GM23338 (cell line): Measurements from ENCODE around the gene TRPM3. TPM values are rescaled to one million over a fixed set of nuclear protein-coding genes. Genes with fewer than 3 reads are reported as not detected.
A peak's percentile ranks its signal among the peaks of the same experiment; 100 is the strongest.

ENCODE experiments used
- ATAC-seq: fragments of 200-7000 bp; cut with Tn5 transposase; 3 replicates; pipeline ENCODE4 v1.9.1; 2020
- DNase-seq: peaks from one replicate; pipeline ENCODE4 v3.0.0-alpha.2; 2015; ENCODE audit warnings: low spot score
- H2AFZ ChIP-seq: fragments of 200-600 bp; sonication (generic); 2 replicates; pipeline ENCODE4 v1.8.0; 2016; ENCODE audit warnings: antibody characterized with exemption, mild to moderate bottlenecking, moderate library complexity
- H3F3A ChIP-seq: fragments of 200-600 bp; sonication (generic); replicated peaks from 2 replicates; pipeline ENCODE4 v1.8.0; 2017; ENCODE audit warnings: antibody characterized with exemption, mixed run types, low read depth
- H3K27ac ChIP-seq: fragments of 200-600 bp; sonication (generic); 2 replicates; pipeline ENCODE4 v1.6.1; 2016; ENCODE audit warnings: low read depth
- H3K27me3 ChIP-seq: fragments of 200-600 bp; sonication (generic); 2 replicates; pipeline ENCODE4 v1.8.0; 2016; ENCODE audit warnings: mild to moderate bottlenecking, mixed run types, moderate library complexity; ENCODE audit not compliant: insufficient read depth
- H3K36me3 ChIP-seq: fragments of 200-600 bp; sonication (generic); 2 replicates; pipeline ENCODE4 v1.8.0; 2016; ENCODE audit warnings: mild to moderate bottlenecking; ENCODE audit not compliant: insufficient read depth
- H3K4me1 ChIP-seq: fragments of 200-600 bp; sonication (generic); 2 replicates; pipeline ENCODE4 v1.8.0; 2016; ENCODE audit warnings: mild to moderate bottlenecking, moderate library complexity; ENCODE audit not compliant: insufficient read depth
- H3K4me2 ChIP-seq: fragments of 200-600 bp; sonication (generic); 2 replicates; pipeline ENCODE4 v1.7.1; 2017; ENCODE audit warnings: mixed run types
- H3K4me3 ChIP-seq: fragments of 200-600 bp; sonication (generic); 2 replicates; pipeline ENCODE4 v1.6.1; 2016; ENCODE audit warnings: mixed run types
- H3K79me2 ChIP-seq: fragments of 200-600 bp; sonication (generic); replicated peaks from 2 replicates; pipeline ENCODE4 v1.8.0; 2017; ENCODE audit warnings: mild to moderate bottlenecking; ENCODE audit not compliant: insufficient read depth
- H3K9me2 ChIP-seq: fragments of 200-600 bp; sonication (generic); 2 replicates; pipeline ENCODE4 v1.8.0; 2017; ENCODE audit not compliant: insufficient read depth
- H4K20me1 ChIP-seq: fragments of 200-600 bp; sonication (generic); replicated peaks from 2 replicates; pipeline ENCODE4 v1.8.0; 2017; ENCODE audit warnings: mild to moderate bottlenecking; ENCODE audit not compliant: insufficient read depth
- H3K27ac Mint-ChIP-seq: 2 replicates; pipeline ENCODE4 v1.8.0; 2020; ENCODE audit warnings: inconsistent platforms, mild to moderate bottlenecking, moderate library complexity, mixed read lengths
- H3K27me3 Mint-ChIP-seq: 3 replicates; pipeline ENCODE4 v1.8.0; 2022; ENCODE audit warnings: low read depth, mild to moderate bottlenecking, moderate library complexity, mixed read lengths, inconsistent platforms; ENCODE audit not compliant: insufficient read depth, poor library complexity
- H3K36me3 Mint-ChIP-seq: 3 replicates; pipeline ENCODE4 v1.8.0; 2021; ENCODE audit warnings: low read depth, mild to moderate bottlenecking, inconsistent platforms, moderate library complexity, mixed read lengths
- H3K4me1 Mint-ChIP-seq: 3 replicates; pipeline ENCODE4 v1.8.0; 2020; ENCODE audit warnings: mild to moderate bottlenecking, inconsistent platforms, mixed read lengths
- H3K4me3 Mint-ChIP-seq: 3 replicates; pipeline ENCODE4 v1.8.0; 2021; ENCODE audit warnings: moderate library complexity, mild to moderate bottlenecking, inconsistent platforms, mixed read lengths
- H3K9me3 Mint-ChIP-seq: 3 replicates; pipeline ENCODE4 v1.8.0; 2020; ENCODE audit warnings: moderate library complexity, mild to moderate bottlenecking, inconsistent platforms, mixed read lengths
- CREB1 ChIP-seq: fragments of 250-450 bp; sonication (Bioruptor Pico); IDR thresholded peaks from 2 replicates; pipeline ENCODE4 v1.5.0; 2020; ENCODE audit warnings: low read depth, mild to moderate bottlenecking, moderate library complexity
- CTCF ChIP-seq, 2 experiments: fragments of 200-600 bp in 1 of 2; sonication (generic) in 1 of 2; conservative IDR thresholded peaks; 2 replicates each; pipeline versions ENCODE4 v1.5.1 to v1.6.1; 2016 to 2017; ENCODE audit warnings: antibody characterized with exemption in 2 of 2, low read depth in 2 of 2, mild to moderate bottlenecking in 2 of 2, moderate library complexity in 1 of 2
- ETS1 ChIP-seq: IDR thresholded peaks from 2 replicates; pipeline ENCODE4 v1.6.1; 2016; ENCODE audit warnings: antibody characterized with exemption
- EZH2 ChIP-seq: fragments of 200-600 bp; sonication (generic); IDR thresholded peaks from one replicate; pipeline ENCODE4 v1.8.0; 2017; ENCODE audit warnings: antibody characterized with exemption, mild to moderate bottlenecking, low read depth; ENCODE audit not compliant: unreplicated experiment
- EZH2phosphoT487 ChIP-seq: fragments of 200-600 bp; sonication (generic); IDR thresholded peaks from one replicate; pipeline ENCODE4 v1.8.1; 2018; ENCODE audit warnings: antibody characterized with exemption; ENCODE audit not compliant: unreplicated experiment
- JUNB ChIP-seq: IDR thresholded peaks from one replicate; pipeline ENCODE4 v1.6.1; 2016; ENCODE audit warnings: antibody characterized with exemption; ENCODE audit not compliant: unreplicated experiment
- NANOG ChIP-seq: IDR thresholded peaks from 2 replicates; pipeline ENCODE4 v1.6.1; 2016; ENCODE audit warnings: antibody characterized with exemption, borderline replicate concordance
- POLR2AphosphoS5 ChIP-seq: IDR thresholded peaks from 2 replicates; pipeline ENCODE4 v1.6.1; 2016; ENCODE audit warnings: antibody characterized with exemption, low read depth
- STAT1 ChIP-seq: IDR thresholded peaks from one replicate; pipeline ENCODE4 v1.6.1; 2016; ENCODE audit warnings: antibody characterized with exemption; ENCODE audit not compliant: unreplicated experiment
- ZNF114 ChIP-seq: fragments of 250-450 bp; sonication (Bioruptor Pico); IDR thresholded peaks from 2 replicates; pipeline ENCODE4 v1.5.0; 2020; ENCODE audit warnings: mild to moderate bottlenecking, moderate library complexity
- ZNF331 ChIP-seq: fragments of 250-450 bp; sonication (Bioruptor Pico); IDR thresholded peaks from 2 replicates; pipeline ENCODE4 v1.5.0; 2020; ENCODE audit warnings: low read depth, mild to moderate bottlenecking, moderate library complexity
- ZNF462 ChIP-seq: fragments of 250-450 bp; sonication (Bioruptor Pico); IDR thresholded peaks from 2 replicates; pipeline ENCODE4 v1.5.0; 2020; ENCODE audit warnings: mild to moderate bottlenecking, moderate library complexity
- polyA plus RNA-seq: library from polyadenylated mRNA; unstranded; fragments of >200 nt; fragmentation: Nextera tagmentation; extraction: Ambion mirVana; gene quantifications from 2 replicates; pipeline ENCODE4 v1.2.1, GENCODE V29; 2016
- total RNA-seq: library from RNA; depleted of rRNA; stranded (reverse); fragments of >200 nt; shearing (Covaris generic); gene quantifications from 2 replicates; pipeline ENCODE4 v1.2.3, GENCODE V29; 2014

The TRPM3 gene
- total and polyA plus RNA-seq, 2 experiments from 2014 or later = 2.8 to 8.2 TPM

GRCh38 chr9:70539001-70539400, 582.4 kb downstream of the TRPM3 start:
- Histone ChIP-seq H3K79me2 (no peaks in the 10 kb centered on the region), H3K9me2 (peaks cover 9% of the 10 kb centered on the region; the same call in 1 of the 2 replicates), H3K27ac (no peak overlapping the region), H3K27me3 (no peaks in the 10 kb centered on the region), H3K4me2 (no peak overlapping the region), H4K20me1 (no peaks in the 10 kb centered on the region), H3K4me3 (no peak overlapping the region), H2AFZ (no peak overlapping the region), H3K4me1 (no peaks in the 10 kb centered on the region), H3K36me3 (no peaks in the 10 kb centered on the region), H3F3A (no peaks in the 10 kb centered on the region)
- Mint-ChIP-seq H3K4me3 (no peak overlapping the region), H3K4me1 (peaks cover 8% of the 10 kb centered on the region; the same call in 2 of the 3 replicates), H3K36me3 (no peaks in the 10 kb centered on the region), H3K9me3 (no peaks in the 10 kb centered on the region), H3K27me3 (peaks cover 1% of the 10 kb centered on the region), H3K27ac (peak overlapping the region; percentile 30; the same call in 1 of the 2 replicates)
- TF ChIP-seq EZH2phosphoT487 = no peak
- no peak for TF ChIP-seq ZNF114 (CRISPR knock-in tag)
- no peak for TF ChIP-seq JUNB
- no peak for TF ChIP-seq NANOG
- TF ChIP-seq CREB1 (CRISPR knock-in tag) = no peak
- TF ChIP-seq ETS1 = no peak
- TF ChIP-seq EZH2 = no peak
- no peak for TF ChIP-seq ZNF331 (CRISPR knock-in tag)
- TF ChIP-seq STAT1 = no peak
- TF ChIP-seq CTCF (conservative IDR thresholded peaks at IDR 0.05; ENCODE audit: low read depth in 2 of 2) = no peak
- no peak for TF ChIP-seq POLR2AphosphoS5
- no peak for TF ChIP-seq ZNF462 (CRISPR knock-in tag)
- ATAC-seq = no peak; the same call in 2 of the 3 replicates
- no peak for DNase-seq
